IMR-90 (cell line): ENCODE data around the gene TBC1D16. TPM values are rescaled to one million over a fixed set of nuclear protein-coding genes. Genes with fewer than 3 reads are reported as not detected.

Source experiments
- ATAC-seq: fragments of 200-7000 bp; cut with Tn5 transposase; 2 replicates; pipeline ENCODE4 v1.9.1; 2020; ENCODE audit warnings: low read depth, mild to moderate bottlenecking, moderate library complexity
- BruUV-seq: library from RNA; stranded (reverse); fragments of 400-500 nt; replicated peaks from 2 replicates; lab custom pipeline; 2021; lab: Mats Ljungman, UMichigan
- CTCF ChIA-PET: fragments of 300-600 bp; formaldehyde crosslinking; extraction: SDS; loops from one replicate; lab custom pipeline; 2021; ENCODE audit warnings: antibody characterized with exemption; lab: Yijun Ruan, JAX
- POLR2A ChIA-PET: fragments of 300-600 bp; sonication (Branson Sonifier 250); formaldehyde crosslinking; loops from one replicate; lab custom pipeline; 2022; ENCODE audit warnings: antibody characterized with exemption; ENCODE audit not compliant: unreplicated experiment; lab: Charles Lee
- DNase-seq: peaks from one replicate; pipeline ENCODE4 v3.0.0; 2013
- H2AFZ ChIP-seq: replicated peaks from 2 replicates; pipeline ENCODE3; 2013; ENCODE audit warnings: low read length, mild to moderate bottlenecking; ENCODE audit not compliant: poor library complexity
- H2AK5ac ChIP-seq: 2 replicates; pipeline ENCODE4 v1.6.1; 2013; ENCODE audit warnings: low read depth, low read length, inconsistent platforms
- H2AK9ac ChIP-seq: replicated peaks from 2 replicates; pipeline ENCODE3; 2013; ENCODE audit warnings: mild to moderate bottlenecking, low read depth, low read length, moderate library complexity; ENCODE audit not compliant: poor library complexity
- H2BK120ac ChIP-seq: 2 replicates; pipeline ENCODE4 v1.6.1; 2013; ENCODE audit warnings: low read depth, low read length, inconsistent platforms
- H2BK15ac ChIP-seq: 3 replicates; pipeline ENCODE4 v1.6.1; 2013; ENCODE audit warnings: low read depth, low read length, inconsistent platforms
- H2BK20ac ChIP-seq: 2 replicates; pipeline ENCODE4 v1.6.1; 2013; ENCODE audit warnings: low read depth, mild to moderate bottlenecking, inconsistent platforms, low read length, moderate library complexity
- H2BK5ac ChIP-seq: 2 replicates; pipeline ENCODE4 v1.6.1; 2013; ENCODE audit warnings: mild to moderate bottlenecking, low read depth, low read length, inconsistent platforms; ENCODE audit not compliant: poor library complexity, severe bottlenecking
- H3K14ac ChIP-seq: replicated peaks from 2 replicates; pipeline ENCODE4 v1.6.1; 2013; ENCODE audit warnings: low read depth, low read length, inconsistent platforms
- H3K18ac ChIP-seq: 2 replicates; pipeline ENCODE4 v1.6.1; 2013; ENCODE audit warnings: low read depth, low read length, control low read depth
- H3K23ac ChIP-seq: 2 replicates; pipeline ENCODE4 v1.6.1; 2013; ENCODE audit warnings: low read depth, low read length, inconsistent platforms
- H3K27ac ChIP-seq: 2 replicates; pipeline ENCODE4 v1.5.1; 2013; ENCODE audit warnings: mild to moderate bottlenecking, control low read depth, low read length; ENCODE audit not compliant: insufficient read depth
- H3K27me3 ChIP-seq: 2 replicates; pipeline ENCODE4 v1.6.1; 2013; ENCODE audit warnings: low read length; ENCODE audit not compliant: control insufficient read depth, insufficient read depth
- H3K36me3 ChIP-seq: 2 replicates; pipeline ENCODE4 v1.6.1; 2013; ENCODE audit warnings: low read length, mixed read lengths; ENCODE audit not compliant: control insufficient read depth, insufficient read depth
- H3K4ac ChIP-seq: 2 replicates; pipeline ENCODE4 v1.6.1; 2013; ENCODE audit warnings: low read depth, low read length, inconsistent platforms
- H3K4me1 ChIP-seq: 2 replicates; pipeline ENCODE4 v1.6.1; 2013; ENCODE audit warnings: low read length, mixed read lengths; ENCODE audit not compliant: control insufficient read depth, insufficient read depth
- H3K4me2 ChIP-seq: 2 replicates; pipeline ENCODE4 v1.6.1; 2013; ENCODE audit warnings: low read depth, mild to moderate bottlenecking, control low read depth, low read length, moderate library complexity
- H3K4me3 ChIP-seq: 2 replicates; pipeline ENCODE4 v1.5.1; 2013; ENCODE audit warnings: low read depth, mild to moderate bottlenecking, control low read depth, low read length, moderate library complexity; ENCODE audit not compliant: insufficient read depth
- H3K56ac ChIP-seq: 2 replicates; pipeline ENCODE4 v1.6.1; 2013; ENCODE audit warnings: low read length, inconsistent platforms; ENCODE audit not compliant: insufficient read depth; ENCODE audit errors: extremely low read depth
- H3K79me1 ChIP-seq, 2 experiments: 2 replicates each; pipeline ENCODE4 v1.6.1; 2013; ENCODE audit warnings: low read length in 2 of 2, inconsistent platforms in 1 of 2, low read depth in 1 of 2
- H3K9ac ChIP-seq: 2 replicates; pipeline ENCODE4 v1.6.1; 2013; ENCODE audit warnings: low read depth, low read length, control low read depth
- H3K9me1 ChIP-seq: 2 replicates; pipeline ENCODE4 v1.6.1; 2013; ENCODE audit warnings: low read length, inconsistent platforms; ENCODE audit not compliant: insufficient read depth
- H3K9me3 ChIP-seq: 2 replicates; pipeline ENCODE4 v1.6.1; 2013; ENCODE audit warnings: low read length; ENCODE audit not compliant: control insufficient read depth, insufficient read depth
- H4K20me1 ChIP-seq: 2 replicates; pipeline ENCODE4 v1.6.1; 2013; ENCODE audit warnings: low read length, inconsistent platforms; ENCODE audit not compliant: insufficient read depth
- H4K5ac ChIP-seq: 2 replicates; pipeline ENCODE4 v1.6.1; 2013; ENCODE audit warnings: mild to moderate bottlenecking, low read depth, low read length, control low read depth
- H4K8ac ChIP-seq, 2 experiments: 2 replicates each; pipeline ENCODE4 v1.6.1; 2013; ENCODE audit warnings: low read depth in 2 of 2, low read length in 2 of 2, control low read depth in 1 of 2, inconsistent platforms in 1 of 2
- H4K91ac ChIP-seq: 2 replicates; pipeline ENCODE4 v1.6.1; 2013; ENCODE audit warnings: low read depth, low read length, inconsistent platforms; ENCODE audit not compliant: insufficient read depth
- BHLHE40 ChIP-seq: fragments of 150-350 bp; IDR thresholded peaks from 2 replicates; pipeline ENCODE4 v1.6.1; 2016; ENCODE audit warnings: mild to moderate bottlenecking, low read depth, low read length
- CEBPB ChIP-seq: IDR thresholded peaks from 2 replicates; pipeline ENCODE4 v1.6.1; 2012; ENCODE audit warnings: low read depth, low read length, improper control_type of control experiment
- CHD1 ChIP-seq: IDR thresholded peaks from 2 replicates; pipeline ENCODE4 v1.6.1; 2012; ENCODE audit warnings: low read depth, low read length, improper control_type of control experiment
- CTCF ChIP-seq: conservative IDR thresholded peaks from 2 replicates; pipeline ENCODE4 v1.5.1; 2012; ENCODE audit warnings: mild to moderate bottlenecking, low read depth, low read length, improper control_type of control experiment
- ELK1 ChIP-seq: fragments of 150-350 bp; IDR thresholded peaks from 2 replicates; pipeline ENCODE4 v1.6.1; 2016; ENCODE audit warnings: low read depth, mild to moderate bottlenecking, low read length, moderate library complexity, borderline replicate concordance
- FOS ChIP-seq: fragments of 150-350 bp; IDR thresholded peaks from 2 replicates; pipeline ENCODE4 v1.6.1; 2016; ENCODE audit warnings: low read depth, low read length
- MAFK ChIP-seq: IDR thresholded peaks from 2 replicates; pipeline ENCODE4 v1.6.1; 2012; ENCODE audit warnings: low read depth, low read length, improper control_type of control experiment
- MAZ ChIP-seq: IDR thresholded peaks from 2 replicates; pipeline ENCODE4 v1.6.1; 2012; ENCODE audit warnings: low read depth, mild to moderate bottlenecking, low read length, improper control_type of control experiment, moderate library complexity, borderline replicate concordance
- MXI1 ChIP-seq: IDR thresholded peaks from 2 replicates; pipeline ENCODE4 v1.6.1; 2012; ENCODE audit warnings: low read depth, mild to moderate bottlenecking, low read length, moderate library complexity, borderline replicate concordance
- NFE2L2 ChIP-seq: fragments of 150-350 bp; IDR thresholded peaks from 2 replicates; pipeline ENCODE4 v1.6.1; 2016; ENCODE audit warnings: low read depth, mild to moderate bottlenecking, low read length
- RAD21 ChIP-seq: IDR thresholded peaks from 2 replicates; pipeline ENCODE4 v1.6.1; 2012; ENCODE audit warnings: low read length, improper control_type of control experiment
- RFX5 ChIP-seq: IDR thresholded peaks from 2 replicates; pipeline ENCODE4 v1.8.0; 2012; ENCODE audit warnings: low read depth, mild to moderate bottlenecking, low read length, moderate library complexity
- SMC3 ChIP-seq: fragments of 150-350 bp; IDR thresholded peaks from 2 replicates; pipeline ENCODE4 v1.6.1; 2016; ENCODE audit warnings: low read depth, mild to moderate bottlenecking, antibody characterized with exemption, low read length, moderate library complexity
- USF2 ChIP-seq: fragments of 150-350 bp; IDR thresholded peaks from 2 replicates; pipeline ENCODE4 v1.6.1; 2017; ENCODE audit warnings: mild to moderate bottlenecking, antibody characterized with exemption, low read length, low read depth
- WGBS, 2 experiments: methylation state at CpG; one replicate each; pipeline versions ENCODE4 v1.1.5 to v1.1.7; 2013; ENCODE audit warnings: missing lambda C conversion rate in 2 of 2; ENCODE audit not compliant: insufficient read length in 1 of 2; ENCODE audit errors: extremely low coverage in 2 of 2; 5-methylcytosine and 5-hydroxymethylcytosine counted together
- dilution Hi-C: fragments of 300-500 bp; cut with HindIII; formaldehyde crosslinking; loops from one replicate; pipeline ENCODE4 v1.14.3; 2018; ENCODE audit warnings: low sequenced_read_pairs; ENCODE audit not compliant: unreplicated experiment
- in situ Hi-C: fragments of 300-500 bp; cut with MboI; formaldehyde crosslinking; loops from 3 replicates; pipeline ENCODE4 v1.14.3; 2019; ENCODE audit warnings: low sequenced_read_pairs, inconsistent platforms, mixed read lengths
- intact Hi-C: fragments of 100-400 bp; cut with micrococcal nuclease; formaldehyde crosslinking; loops from 2 replicates; pipeline ENCODE4 v1.10.0; 2022
- polyA plus RNA-seq, 3 experiments: library from polyadenylated mRNA; depleted of rRNA; stranded (reverse); fragments of >200 nt; gene quantifications; 2 replicates each; pipeline ENCODE4 v1.2.3, GENCODE V29; 2012; ENCODE audit warnings: low replicate concordance in 1 of 3
- total RNA-seq: library from RNA; depleted of rRNA; stranded (reverse); fragments of >200 nt; gene quantifications from 2 replicates; pipeline ENCODE4 v1.2.3, GENCODE V29; 2012

The TBC1D16 gene
- total and polyA plus RNA-seq, 2 of the 4 experiments (the other 2 are of a cell fraction), result 10.1 to 16.7 TPM

- H2AK9ac ChIP-seq, result no peak overlapping the region
- no peak overlapping the region for H3K23ac ChIP-seq
- in situ Hi-C loops, result loop anchor here (10.0 kb wide), 2 partner anchors 126 to 156 kb away; no protein-coding TSS in a partner anchor
- no peak for TF ChIP-seq BHLHE40
- TF ChIP-seq NFE2L2, result no peak
- no peak for TF ChIP-seq FOS
- no peak for TF ChIP-seq CTCF
- no peak for TF ChIP-seq RFX5
- TF ChIP-seq SMC3, result no peak
- TF ChIP-seq MAFK, result no peak
- no peak for TF ChIP-seq RAD21
- TF ChIP-seq MXI1, result no peak
- TF ChIP-seq MAZ, result no peak
- TF ChIP-seq CHD1, result no peak
- no peak for TF ChIP-seq CEBPB
- TF ChIP-seq USF2, result no peak
- no peak for TF ChIP-seq ELK1
- no peak overlapping the region for H3K4me2 ChIP-seq
- H3K4me1 ChIP-seq, result no peaks in the 10 kb centered on the region
- no peak overlapping the region for H2AK5ac ChIP-seq
- no peak overlapping the region for H2AFZ ChIP-seq
- no peaks in the 10 kb centered on the region for H3K79me1 ChIP-seq
- no TSS peak for BruUV-seq
- H4K8ac ChIP-seq, result no peak overlapping the region
- no peaks in the 10 kb centered on the region for H3K36me3 ChIP-seq
- peaks cover 42% of the 10 kb centered on the region for H3K27me3 ChIP-seq
- no peak overlapping the region for H3K56ac ChIP-seq
- H3K18ac ChIP-seq, result no peak overlapping the region
- H3K9ac ChIP-seq, result no peak overlapping the region
- dilution Hi-C loops, result no loop called here
- H3K9me3 ChIP-seq, result no peaks in the 10 kb centered on the region
- no peak overlapping the region for H2BK120ac ChIP-seq
- CTCF ChIA-PET, result no interaction called here
- no peaks in the 10 kb centered on the region for H4K20me1 ChIP-seq
- no peak overlapping the region for H3K4me3 ChIP-seq
- H3K27ac ChIP-seq, result no peak overlapping the region
- intact Hi-C loops, result no loop called here
- H2BK20ac ChIP-seq, result no peak overlapping the region
- WGBS, 2 experiments, result 82% methylated on average over 3 of the region's 14 CpGs; no CpG with 5 or more reads in 1 of the 2 experiments
- no peak overlapping the region for H3K14ac ChIP-seq
- no peak overlapping the region for H2BK15ac ChIP-seq
- H4K5ac ChIP-seq, result no peak overlapping the region
- ATAC-seq, result no peak
- no peak for DNase-seq
- H2BK5ac ChIP-seq, result no peak overlapping the region
- no peaks in the 10 kb centered on the region for H3K9me1 ChIP-seq
- H3K4ac ChIP-seq, result no peak overlapping the region
- no peak overlapping the region for H4K91ac ChIP-seq
- POLR2A ChIA-PET, result no interaction called here
Observed at GRCh38 chr17:79910985-79911361, 124.7 kb downstream of the TBC1D16 start.
